Measurements from ENCODE around the gene SPAG6. TPM values are rescaled to one million over a fixed set of nuclear protein-coding genes. Genes with fewer than 3 reads are reported as not detected.

SPAG6 gene
- total RNA-seq, 2 donors from 2014 or later: not detected

GRCh38 chr10:22320591-22321155 is 24.6 kb upstream of the SPAG6 start, which contains the start of gene BMI1:
Gene BMI1 (plus strand): TSS chr10:22321099. CDS start chr10:22326450, 5,351 bp downstream.
- intact Hi-C loops (cut with DNase I): no loop called here
- ATAC-seq: peak; percentile 79
- peak; percentile 81 for DNase-seq

DNA sequence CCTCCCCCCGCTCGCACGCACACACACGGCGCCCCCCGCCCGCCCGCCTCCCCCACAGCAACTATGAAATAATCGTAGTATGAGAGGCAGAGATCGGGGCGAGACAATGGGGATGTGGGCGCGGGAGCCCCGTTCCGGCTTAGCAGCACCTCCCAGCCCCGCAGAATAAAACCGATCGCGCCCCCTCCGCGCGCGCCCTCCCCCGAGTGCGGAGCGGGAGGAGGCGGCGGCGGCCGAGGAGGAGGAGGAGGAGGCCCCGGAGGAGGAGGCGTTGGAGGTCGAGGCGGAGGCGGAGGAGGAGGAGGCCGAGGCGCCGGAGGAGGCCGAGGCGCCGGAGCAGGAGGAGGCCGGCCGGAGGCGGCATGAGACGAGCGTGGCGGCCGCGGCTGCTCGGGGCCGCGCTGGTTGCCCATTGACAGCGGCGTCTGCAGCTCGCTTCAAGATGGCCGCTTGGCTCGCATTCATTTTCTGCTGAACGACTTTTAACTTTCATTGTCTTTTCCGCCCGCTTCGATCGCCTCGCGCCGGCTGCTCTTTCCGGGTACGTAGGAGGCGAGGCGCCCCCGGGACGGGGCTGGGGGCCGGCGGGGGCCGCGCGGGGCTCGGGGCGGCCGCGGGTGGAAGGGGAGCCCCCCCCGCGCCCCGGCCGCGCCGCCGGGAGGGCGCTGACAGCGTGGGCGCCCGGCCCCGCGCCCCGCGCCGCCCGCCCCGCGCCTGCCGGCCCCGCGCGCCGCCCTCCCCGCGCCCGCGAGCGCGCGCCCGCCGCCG is 24.0 kb upstream of the SPAG6 start:
- peak; percentile 72 for DNase-seq
- intact Hi-C loops (cut with DNase I): no loop called here
- ATAC-seq: peak; percentile 39 to 56

GRCh38 chr10:22321924-22322640 is 23.2 kb upstream of the SPAG6 start:
- DNase-seq (peak; percentile 52), ATAC-seq (no peak)
- intact Hi-C loops (cut with DNase I): no loop called here

DNA sequence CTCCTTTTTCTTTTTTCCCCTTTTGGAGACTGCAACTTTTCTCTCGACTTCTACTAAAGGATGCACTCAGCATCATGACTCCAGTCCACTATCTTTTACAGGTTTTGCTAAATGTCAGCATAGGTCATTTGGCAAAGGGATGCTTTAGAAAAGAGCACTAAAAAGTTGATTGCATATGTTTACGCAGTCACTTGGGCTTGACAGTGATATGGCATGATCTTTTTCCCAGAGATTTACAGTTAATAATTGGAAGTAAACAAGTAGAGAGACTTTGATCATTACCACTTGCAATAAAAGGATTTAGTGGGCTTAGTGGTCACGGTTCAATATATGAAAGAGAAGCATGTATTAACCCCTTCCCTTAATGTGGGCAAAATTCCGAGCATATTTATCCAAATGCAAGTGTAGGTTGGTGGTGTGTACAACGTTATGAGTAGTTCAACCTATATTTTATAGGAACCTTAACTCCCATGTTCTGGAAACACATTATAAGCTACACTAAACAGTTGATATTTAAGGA is 22.6 kb upstream of the SPAG6 start:
- no peak for ATAC-seq
- intact Hi-C loops (cut with DNase I): no loop called here
- DNase-seq: no peak

DNA sequence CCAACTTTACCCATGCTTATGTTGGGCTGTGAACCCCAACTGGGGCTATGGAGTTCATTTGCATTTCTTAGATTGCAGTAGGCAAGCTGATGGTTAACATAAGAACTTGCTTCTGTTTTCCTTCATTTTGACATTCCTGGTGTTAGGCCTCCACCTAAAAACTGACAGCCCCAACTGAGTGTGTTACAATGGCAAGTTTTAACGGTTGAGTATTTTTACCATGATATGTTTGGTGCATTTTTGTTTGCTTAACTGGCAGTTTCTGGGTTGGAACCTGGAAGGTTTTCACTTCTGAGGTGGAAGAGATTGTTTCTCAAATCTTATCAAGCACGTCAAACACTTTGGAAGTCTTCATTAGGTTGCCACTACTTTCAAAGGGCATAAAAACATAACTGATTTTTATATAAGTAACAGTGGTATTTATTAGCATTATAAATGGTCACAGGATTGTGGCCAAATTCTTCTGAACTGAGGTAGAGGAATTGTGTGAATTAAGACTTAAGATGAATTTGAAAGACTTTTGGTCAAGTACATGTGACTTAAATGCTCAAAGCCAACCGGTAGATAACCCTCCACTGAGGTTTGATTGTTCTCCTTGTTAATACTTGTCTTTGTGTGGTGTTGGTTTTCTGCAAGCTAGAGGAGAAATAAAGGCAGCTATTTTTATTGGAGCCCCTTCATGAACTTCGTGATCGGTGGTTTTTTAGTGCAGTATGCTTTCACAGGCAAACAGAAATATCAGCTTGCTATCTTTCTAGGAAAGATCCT is 21.6 kb upstream of the SPAG6 start:
- ATAC-seq (no peak), DNase-seq (no peak)
- intact Hi-C loops (cut with DNase I): no loop called here

GRCh38 chr10:22324413-22324812 is 20.9 kb upstream of the SPAG6 start:
- intact Hi-C loops (cut with DNase I): no loop called here
- no peak for ATAC-seq
- DNase-seq: no peak

- no peak for ATAC-seq
- intact Hi-C loops (cut with DNase I): no loop called here
- DNase-seq: no peak
These were observed 20.4 kb upstream of the SPAG6 start for GRCh38 chr10:22324893-22325271.

DNA sequence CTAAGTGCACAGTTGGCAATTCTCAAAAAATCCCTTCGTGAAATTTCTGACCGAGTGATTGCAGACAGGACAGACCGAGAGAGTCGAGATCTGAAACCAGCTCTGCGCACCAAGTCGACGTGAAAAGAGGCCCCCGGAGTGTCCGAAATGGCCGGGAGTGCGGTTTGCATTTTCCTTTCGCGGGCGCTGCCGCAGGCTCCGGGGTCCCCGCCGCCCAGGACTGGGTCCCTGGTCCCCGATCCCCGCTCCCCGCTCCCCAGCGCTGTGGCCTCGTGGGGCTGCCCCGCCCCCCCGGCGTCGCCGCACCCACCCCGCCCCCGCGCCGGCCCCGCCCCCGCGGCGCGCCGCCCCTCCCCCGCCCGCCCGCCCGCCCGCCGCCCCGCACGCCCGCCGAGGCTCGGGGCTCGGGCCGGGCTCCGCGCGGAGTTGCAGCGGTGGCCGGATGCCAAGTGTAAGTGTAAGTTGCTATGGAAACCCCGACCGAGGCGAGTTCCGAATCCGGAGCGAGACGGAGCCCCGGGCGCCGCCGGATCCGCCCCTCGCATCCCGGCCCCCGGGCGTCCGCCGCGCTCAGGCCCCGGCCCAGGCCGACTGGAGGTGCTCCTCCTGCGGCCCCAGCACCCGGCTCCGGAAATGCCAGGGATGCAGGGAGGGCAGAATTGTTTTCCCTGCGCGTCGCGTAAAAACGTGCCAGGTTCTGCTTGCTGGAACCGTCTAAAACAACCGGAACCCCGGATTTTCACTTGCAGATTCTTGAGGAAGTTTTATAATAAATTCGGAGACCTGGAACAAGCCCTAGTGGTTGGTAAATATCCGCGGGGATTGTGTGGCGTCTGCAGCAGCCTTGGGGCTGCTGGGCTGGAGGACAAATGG is 19.8 kb upstream of the SPAG6 start:
- peak; percentile 29 to 65 for ATAC-seq

GRCh38 chr10:22326145-22326702 is 19.1 kb upstream of the SPAG6 start:
- intact Hi-C loops (cut with DNase I): no loop called here
- no peak for DNase-seq
- no peak for ATAC-seq

More for the DNA sequence above, 19.8 kb upstream of the SPAG6 start:
- peak; percentile 84 for DNase-seq
- intact Hi-C loops (cut with DNase I): no loop called here

- intact Hi-C loops (cut with DNase I): no loop called here
- ATAC-seq (no peak), DNase-seq (no peak)
These were observed 16.1 kb upstream of the SPAG6 start for GRCh38 chr10:22329150-22329549.

DNA sequence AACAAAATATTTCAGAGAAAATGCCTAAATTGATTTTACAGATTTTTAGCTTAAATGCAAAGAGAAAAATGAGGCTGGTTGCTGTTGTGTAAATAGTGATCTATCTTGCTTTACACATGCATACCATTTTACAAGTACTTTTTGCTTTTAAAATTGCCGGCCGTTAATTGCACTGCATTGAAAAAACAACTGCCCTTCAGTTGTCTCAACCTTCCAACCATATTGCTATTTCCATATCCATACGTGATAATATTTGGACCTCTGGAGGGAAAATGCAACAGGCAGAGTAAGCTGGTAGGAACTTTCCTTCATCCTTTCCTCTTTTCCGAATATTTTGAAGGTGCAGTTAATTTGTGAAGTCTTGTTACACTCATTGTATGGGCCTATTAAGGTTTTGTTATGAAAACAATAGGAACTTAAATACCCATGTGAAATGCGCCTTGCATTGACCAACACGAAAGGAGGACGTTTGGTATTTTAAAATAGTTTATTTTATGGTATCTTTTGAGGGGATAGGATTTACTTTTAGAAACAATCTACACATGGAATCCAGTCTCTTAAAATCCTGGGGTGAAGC is 13.1 kb upstream of the SPAG6 start:
- ATAC-seq (no peak), DNase-seq (no peak)
- intact Hi-C loops (cut with DNase I): no loop called here

DNA sequence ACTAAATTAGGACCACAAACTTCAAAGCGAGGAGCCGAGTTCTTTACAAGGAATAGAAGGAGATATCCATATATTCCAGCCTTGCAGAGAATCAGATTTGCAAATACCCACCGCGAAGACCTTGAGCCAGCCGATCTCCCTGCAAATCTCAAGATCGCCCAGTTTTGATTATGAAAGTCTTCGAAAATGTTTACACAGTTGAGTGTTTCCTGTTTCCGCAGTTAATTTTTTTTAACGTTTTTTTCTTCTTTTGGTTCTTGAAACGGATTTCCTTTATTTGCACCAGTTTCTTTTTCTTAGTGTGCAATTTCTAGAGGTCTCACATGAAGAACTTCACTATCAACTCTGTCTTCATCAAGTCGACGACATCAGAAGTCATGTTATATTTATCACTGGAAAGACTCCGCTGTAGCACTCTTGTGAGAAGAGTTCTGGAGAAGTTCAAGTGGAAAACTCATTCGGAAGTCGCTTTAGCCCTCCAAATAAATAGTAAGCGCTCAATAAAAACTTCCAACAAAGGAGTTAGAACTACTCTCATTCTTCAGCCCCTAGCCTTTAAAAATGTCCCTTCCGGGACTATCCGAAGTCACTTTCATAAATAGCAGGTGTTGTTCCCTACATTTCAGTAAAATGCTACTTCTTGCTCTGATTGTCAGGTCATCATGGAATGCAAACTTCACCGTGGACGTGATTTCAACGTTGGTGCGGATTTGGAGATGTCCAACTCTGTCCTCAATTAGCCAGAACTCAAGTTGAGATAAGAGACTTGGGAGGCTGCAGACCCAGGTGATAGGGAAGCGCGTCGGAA is 11.9 kb upstream of the SPAG6 start:
- intact Hi-C loops (cut with DNase I): no loop called here
- DNase-seq (no peak), ATAC-seq (no peak)

GRCh38 chr10:22333975-22334282 is 11.4 kb upstream of the SPAG6 start:
- ATAC-seq (no peak), DNase-seq (peak; percentile 19)
- intact Hi-C loops (cut with DNase I): no loop called here

- peak; percentile 25 for DNase-seq
- ATAC-seq: peak; percentile 24 to 36
- intact Hi-C loops (cut with DNase I): no loop called here
These were observed 10.7 kb upstream of the SPAG6 start for GRCh38 chr10:22334414-22335172.

DNA sequence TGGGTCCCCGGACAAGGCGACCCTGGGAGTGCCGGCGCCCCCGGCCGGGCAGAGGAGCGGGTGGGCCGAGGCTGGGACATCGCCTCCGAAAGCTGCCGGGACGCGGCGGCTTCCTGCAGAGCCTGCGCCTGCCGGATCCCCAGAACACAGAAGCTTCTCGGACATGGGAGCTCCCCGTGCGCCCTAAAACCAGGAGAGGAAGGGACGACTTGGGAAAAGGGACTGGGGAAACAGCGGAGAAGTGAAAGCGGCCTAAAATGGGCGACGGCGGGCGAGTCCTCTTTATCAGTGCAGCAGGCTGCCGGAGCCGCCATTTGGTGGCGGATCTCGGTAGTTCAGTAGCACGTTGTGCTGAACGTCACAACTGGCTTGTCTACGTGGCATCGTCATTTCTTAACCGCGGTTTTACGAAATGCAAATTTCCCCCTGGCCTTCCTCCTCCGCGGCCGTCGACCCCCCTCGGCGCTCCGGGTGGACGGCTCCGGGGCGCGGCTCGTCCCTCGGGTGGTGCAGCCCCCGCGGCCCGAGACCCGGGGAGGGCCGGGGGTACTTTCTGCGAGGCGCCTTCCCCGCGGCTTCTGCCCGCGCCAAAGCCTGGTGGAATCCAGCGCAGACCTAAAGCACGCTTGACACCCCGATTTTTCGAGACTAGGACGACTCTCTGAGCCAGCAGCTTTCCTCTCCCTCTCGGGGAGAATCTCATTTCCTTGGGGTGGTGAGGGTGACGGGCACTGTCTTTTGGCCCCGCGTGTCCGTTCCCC is 9.9 kb upstream of the SPAG6 start:
- DNase-seq: peak; percentile 50
- peak; percentile 61 to 67 for ATAC-seq
- intact Hi-C loops (cut with DNase I): no loop called here
